HepG2 (cell line): ENCODE measurements around the gene TIRAP.

ENCODE experiments used
- NCOA2 ChIP-seq: sonication (generic); formaldehyde crosslinking; IDR thresholded peaks from 2 replicates; pipeline ENCODE4 v1.8.0; 2022; ENCODE audit warnings: inconsistent platforms
- POLR2A ChIP-seq, 2 experiments: IDR thresholded peaks; 2 replicates each; pipeline ENCODE4 v1.6.1; 2011; ENCODE audit warnings: low read depth in 2 of 2, low read length in 2 of 2, mild to moderate bottlenecking in 1 of 2, moderate library complexity in 1 of 2; ENCODE audit not compliant: insufficient read depth in 1 of 2
- THAP11 ChIP-seq: IDR thresholded peaks from 2 replicates; pipeline ENCODE4 v1.6.1; 2016; ENCODE audit warnings: missing biosample characterization, missing genetic modification reagents

DNA sequence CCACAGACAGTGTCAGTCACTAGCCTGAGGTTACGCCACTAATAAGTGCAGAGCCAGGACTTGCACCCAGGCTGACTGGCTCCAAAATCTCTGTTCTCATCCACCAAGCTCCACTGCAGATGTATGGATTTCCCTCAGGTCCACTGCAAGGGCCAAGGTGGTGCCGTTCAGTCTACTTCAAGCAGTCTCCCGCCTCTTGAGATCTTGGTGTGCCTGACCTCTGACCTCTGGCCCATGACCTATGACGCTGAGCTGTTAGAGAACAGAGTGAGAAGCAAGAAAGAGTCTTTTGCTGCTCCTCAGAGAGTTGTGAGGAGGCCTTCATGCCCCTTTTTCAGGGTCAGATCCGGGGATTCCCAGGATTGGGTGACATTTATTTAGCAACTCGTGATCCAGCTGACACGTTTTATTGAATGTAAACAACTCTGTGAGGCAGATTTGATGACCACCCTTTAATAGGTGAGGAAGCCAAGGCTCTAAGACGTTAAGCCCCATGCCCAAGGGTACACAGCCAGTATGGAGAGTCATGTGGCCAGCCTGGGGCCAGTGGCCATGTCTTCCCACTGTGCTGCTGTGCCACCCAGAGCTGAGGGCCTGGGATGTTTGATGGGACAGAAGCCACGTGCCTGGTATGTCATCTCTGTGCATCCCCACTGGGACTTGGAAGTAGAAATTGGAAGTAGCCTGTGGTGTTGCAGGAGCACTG, 46.2 kb downstream of the TIRAP start:
- no peak for TF ChIP-seq NCOA2 (CRISPR knock-in tag)
- TF ChIP-seq POLR2A (IDR thresholded peaks at IDR 0.05; ENCODE audit: insufficient read depth in 1 of 2, low read depth in 2 of 2, low read length in 2 of 2): no peak
- no peak for TF ChIP-seq THAP11 (CRISPR knock-in tag)
